Measurements from ENCODE around the gene ZBTB4. TPM values are rescaled to one million over a fixed set of nuclear protein-coding genes. Genes with fewer than 3 reads are reported as not detected.

The ZBTB4 gene
- total and polyA plus RNA-seq, 2 donors, result 10.9 to 29.5 TPM

GRCh38 chr17:7462474-7463371 is 16.7 kb downstream of the ZBTB4 start:
- peaks cover 44 to 53% of the 10 kb centered on the region in 2 donors for H3K36me3 ChIP-seq (ENCODE audit: control insufficient read depth in 2 of 2, insufficient read depth in 2 of 2, low read length in 1 of 2)
- no peak overlapping the region for H3K27ac ChIP-seq (ENCODE audit: low read depth in 1 of 2, low read length in 1 of 2)
- DNase-seq (ENCODE audit: low read depth in 6 of 9, low spot score in 9 of 9), result no peak
- H3K4me3 ChIP-seq (ENCODE audit: low read length in 2 of 2), result no peak overlapping the region
- peaks cover 0 to 13% of the 10 kb centered on the region in 2 donors for H3K4me1 ChIP-seq (ENCODE audit: control insufficient read depth in 2 of 2, insufficient read depth in 2 of 2, low read length in 2 of 2)
- H3K9me3 ChIP-seq (ENCODE audit: control insufficient read depth in 2 of 2, insufficient read depth in 1 of 2, low read length in 1 of 2), result no peaks in the 10 kb centered on the region
- WGBS, result 97% methylated on average over 44 of the region's 44 CpGs
- H3K27me3 ChIP-seq (ENCODE audit: control insufficient read depth in 2 of 2, insufficient read depth in 1 of 2, low read length in 1 of 2), result no peaks in the 10 kb centered on the region

GRCh38 chr17:7460850-7461660 is 18.4 kb downstream of the ZBTB4 start:
- H3K4me3 ChIP-seq (ENCODE audit: low read length in 2 of 2), result no peak overlapping the region
- no peaks in the 10 kb centered on the region for H3K27me3 ChIP-seq (ENCODE audit: control insufficient read depth in 2 of 2, insufficient read depth in 1 of 2, low read length in 1 of 2)
- H3K27ac ChIP-seq (ENCODE audit: low read depth in 1 of 2, low read length in 1 of 2), result no peak overlapping the region
- peaks cover 32 to 39% of the 10 kb centered on the region in 2 donors for H3K36me3 ChIP-seq (ENCODE audit: control insufficient read depth in 2 of 2, insufficient read depth in 2 of 2, low read length in 1 of 2)
- H3K9me3 ChIP-seq (ENCODE audit: control insufficient read depth in 2 of 2, insufficient read depth in 1 of 2, low read length in 1 of 2), result no peaks in the 10 kb centered on the region
- peaks cover 5 to 6% of the 10 kb centered on the region in 2 donors for H3K4me1 ChIP-seq (ENCODE audit: control insufficient read depth in 2 of 2, insufficient read depth in 2 of 2, low read length in 2 of 2)
- DNase-seq (ENCODE audit: low read depth in 6 of 9, low spot score in 9 of 9), result no peak
- 95% methylated on average over 7 of the region's 7 CpGs for WGBS

GRCh38 chr17:7459961-7460545 is 19.4 kb downstream of the ZBTB4 start:
- 94% methylated on average over 3 of the region's 3 CpGs for WGBS
- Histone ChIP-seq H3K4me3 (ENCODE audit: low read length in 2 of 2) (no peak overlapping the region), H3K27me3 (ENCODE audit: control insufficient read depth in 2 of 2, insufficient read depth in 1 of 2, low read length in 1 of 2) (no peaks in the 10 kb centered on the region), H3K36me3 (ENCODE audit: control insufficient read depth in 2 of 2, insufficient read depth in 2 of 2, low read length in 1 of 2) (peaks cover 24 to 33% of the 10 kb centered on the region in 2 donors), H3K4me1 (ENCODE audit: control insufficient read depth in 2 of 2, insufficient read depth in 2 of 2, low read length in 2 of 2) (peaks cover 5 to 8% of the 10 kb centered on the region in 2 donors), H3K27ac (ENCODE audit: low read depth in 1 of 2, low read length in 1 of 2) (no peak overlapping the region), H3K9me3 (ENCODE audit: control insufficient read depth in 2 of 2, insufficient read depth in 1 of 2, low read length in 1 of 2) (no peaks in the 10 kb centered on the region)
- no peak for DNase-seq (ENCODE audit: low read depth in 6 of 9, low spot score in 9 of 9)

GRCh38 chr17:7448461-7448860 is 31.0 kb downstream of the ZBTB4 start:
- no peak for DNase-seq (ENCODE audit: low read depth in 6 of 9, low spot score in 9 of 9)
- H3K27ac ChIP-seq (ENCODE audit: low read depth in 1 of 2, low read length in 1 of 2), result no peak overlapping the region
- H3K9me3 ChIP-seq (ENCODE audit: control insufficient read depth in 2 of 2, insufficient read depth in 1 of 2, low read length in 1 of 2), result peaks cover 0 to 7% of the 10 kb centered on the region in 2 donors
- no peak overlapping the region for H3K4me3 ChIP-seq (ENCODE audit: low read length in 2 of 2)
- peaks cover 18 to 27% of the 10 kb centered on the region in 2 donors for H3K4me1 ChIP-seq (ENCODE audit: control insufficient read depth in 2 of 2, insufficient read depth in 2 of 2, low read length in 2 of 2)
- 94% methylated on average over 7 of the region's 7 CpGs for WGBS
- no peaks in the 10 kb centered on the region for H3K36me3 ChIP-seq (ENCODE audit: control insufficient read depth in 2 of 2, insufficient read depth in 2 of 2, low read length in 1 of 2)
- H3K27me3 ChIP-seq (ENCODE audit: control insufficient read depth in 2 of 2, insufficient read depth in 1 of 2, low read length in 1 of 2), result peaks cover 28 to 54% of the 10 kb centered on the region in 2 donors

- 4% methylated on average over 16 of the region's 16 CpGs for WGBS
- peak in 1 of 9 donors; percentile 44 for DNase-seq (ENCODE audit: low read depth in 6 of 9, low spot score in 9 of 9)
- Histone ChIP-seq H3K4me3 (ENCODE audit: low read length in 2 of 2) (peak overlapping the region; percentile 1 to 45), H3K36me3 (ENCODE audit: control insufficient read depth in 2 of 2, insufficient read depth in 2 of 2, low read length in 1 of 2) (no peaks in the 10 kb centered on the region), H3K9me3 (ENCODE audit: control insufficient read depth in 2 of 2, insufficient read depth in 1 of 2, low read length in 1 of 2) (peaks cover 0 to 7% of the 10 kb centered on the region in 2 donors), H3K4me1 (ENCODE audit: control insufficient read depth in 2 of 2, insufficient read depth in 2 of 2, low read length in 2 of 2) (peaks cover 18 to 34% of the 10 kb centered on the region in 2 donors), H3K27me3 (ENCODE audit: control insufficient read depth in 2 of 2, insufficient read depth in 1 of 2, low read length in 1 of 2) (peaks cover 45 to 83% of the 10 kb centered on the region in 2 donors), H3K27ac (ENCODE audit: low read depth in 1 of 2, low read length in 1 of 2) (no peak overlapping the region)
Measured at GRCh38 chr17:7445619-7445968, 33.8 kb downstream of the ZBTB4 start.

- Histone ChIP-seq H3K9me3 (ENCODE audit: control insufficient read depth in 2 of 2, insufficient read depth in 1 of 2, low read length in 1 of 2) (peaks cover 0 to 7% of the 10 kb centered on the region in 2 donors), H3K4me1 (ENCODE audit: control insufficient read depth in 2 of 2, insufficient read depth in 2 of 2, low read length in 2 of 2) (peaks cover 20 to 41% of the 10 kb centered on the region in 2 donors), H3K27me3 (ENCODE audit: control insufficient read depth in 2 of 2, insufficient read depth in 1 of 2, low read length in 1 of 2) (peaks cover 51 to 89% of the 10 kb centered on the region in 2 donors), H3K27ac (ENCODE audit: low read depth in 1 of 2, low read length in 1 of 2) (no peak within 1 kb of the TSS), H3K36me3 (ENCODE audit: control insufficient read depth in 2 of 2, insufficient read depth in 2 of 2, low read length in 1 of 2) (no peaks in the 10 kb centered on the region), H3K4me3 (ENCODE audit: low read length in 2 of 2) (peak within 1 kb of the TSS; percentile 1 to 45)
- WGBS, result 2% methylated on average over 51 of the region's 51 CpGs
- peak in 5 of 9 donors; percentile 47 to 77 (median 63) for DNase-seq (ENCODE audit: low read depth in 6 of 9, low spot score in 9 of 9)
Measured at GRCh38 chr17:7444682-7445618, 34.5 kb downstream of the ZBTB4 start, which contains the start of gene CHRNB1. Gene CHRNB1, plus strand, starts transcription at chr17:7445061. Its CDS starts 67 bp downstream, at chr17:7445128.

GRCh38 chr17:7443499-7444485 is 35.6 kb downstream of the ZBTB4 start:
- Histone ChIP-seq H3K4me3 (ENCODE audit: low read length in 2 of 2) (no peak overlapping the region), H3K36me3 (ENCODE audit: control insufficient read depth in 2 of 2, insufficient read depth in 2 of 2, low read length in 1 of 2) (no peaks in the 10 kb centered on the region), H3K4me1 (ENCODE audit: control insufficient read depth in 2 of 2, insufficient read depth in 2 of 2, low read length in 2 of 2) (peaks cover 24 to 51% of the 10 kb centered on the region in 2 donors), H3K27me3 (ENCODE audit: control insufficient read depth in 2 of 2, insufficient read depth in 1 of 2, low read length in 1 of 2) (peaks cover 63 to 98% of the 10 kb centered on the region in 2 donors), H3K27ac (ENCODE audit: low read depth in 1 of 2, low read length in 1 of 2) (peak overlapping the region in 1 of 2 donors; percentile 8), H3K9me3 (ENCODE audit: control insufficient read depth in 2 of 2, insufficient read depth in 1 of 2, low read length in 1 of 2) (peaks cover 0 to 7% of the 10 kb centered on the region in 2 donors)
- WGBS, result 81% methylated on average over 7 of the region's 7 CpGs
- DNase-seq (ENCODE audit: low read depth in 6 of 9, low spot score in 9 of 9), result no peak
